Vagina (tissue), 2 donors: ENCODE measurements around the gene MPHOSPH8.

Source experiments
- POLR2A ChIP-seq, 2 donors: fragments of 450-650 bp; IDR thresholded peaks; one replicate each; pipeline ENCODE4 v1.6.1; 2017; ENCODE audit warnings: antibody characterized with exemption in 2 of 2, mild to moderate bottlenecking in 2 of 2, moderate library complexity in 2 of 2
- POLR2AphosphoS5 ChIP-seq, 2 donors: sonication (generic); formaldehyde crosslinking; IDR thresholded peaks; one replicate each; pipeline ENCODE4 v1.9.0; 2017; ENCODE audit warnings: antibody characterized with exemption in 2 of 2, mild to moderate bottlenecking in 2 of 2, low read depth in 1 of 2; ENCODE audit not compliant: insufficient read depth in 1 of 2

DNA sequence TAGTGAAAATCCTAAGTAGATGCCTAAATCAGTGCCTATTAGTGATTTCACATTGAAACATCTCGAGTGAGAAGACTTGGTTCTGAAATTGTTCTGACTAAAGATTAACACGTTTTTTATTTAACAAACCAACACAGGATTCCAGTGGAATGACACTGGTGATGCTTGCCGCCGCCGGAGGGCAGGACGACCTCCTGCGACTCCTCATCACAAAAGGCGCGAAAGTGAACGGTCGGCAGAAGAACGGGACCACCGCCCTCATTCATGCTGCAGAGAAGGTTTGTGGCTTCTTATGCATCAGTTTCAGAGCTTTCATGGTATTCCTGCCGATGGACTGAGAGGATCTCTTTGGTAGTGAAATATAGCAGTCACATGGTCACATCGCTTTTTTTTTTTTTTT lies 28.1 kb downstream of the MPHOSPH8 start:
- TF ChIP-seq POLR2AphosphoS5 (IDR thresholded peaks at IDR 0.05; ENCODE audit: insufficient read depth in 1 of 2, low read depth in 1 of 2) (no peak), POLR2A (IDR thresholded peaks at IDR 0.05) (no peak)
